Pancreas (tissue), 10 donors: ENCODE data around the gene ABCB11. TPM values are rescaled to one million over a fixed set of nuclear protein-coding genes. Genes with fewer than 3 reads are reported as not detected.

Experiments
- ATAC-seq, 4 donors: fragments of 200-7000 bp; cut with Tn5 transposase; one replicate each; pipeline versions ENCODE4 v1.8.0 to v1.9.1; 2020; ENCODE audit warnings: mild to moderate bottlenecking in 4 of 4, moderate library complexity in 4 of 4
- DNase-seq, 6 donors: peaks; one replicate each; pipeline ENCODE4 v3.0.0-alpha.2; 2020
- FAIRE-seq: peaks from 2 replicates; lab custom pipeline; 2012; peaks lifted over from hg19 to GRCh38; lab: Jason Lieb, UNC
- H3K27ac ChIP-seq, 4 donors: fragments of 200-600 bp; sonication (generic); 1 replicate in 3 of 4; 2 replicates in 1 of 4; pipeline versions ENCODE4 v1.5.0 to v1.8.0; 2020
- H3K27me3 ChIP-seq, 4 donors: fragments of 200-600 bp; one replicate each; pipeline ENCODE4 v1.8.0; 2021
- H3K36me3 ChIP-seq, 3 donors: fragments of 200-600 bp; sonication (generic) in 1 of 3; one replicate each; pipeline versions ENCODE4 v1.5.0 to v1.8.0; 2020 to 2021
- H3K4me1 ChIP-seq, 3 donors: fragments of 200-600 bp; one replicate each; pipeline ENCODE4 v1.8.0; 2021
- H3K4me3 ChIP-seq, 4 donors: fragments of 200-600 bp; sonication (generic) in 2 of 4; one replicate each; pipeline versions ENCODE4 v1.5.0 to v1.8.0; 2020 to 2021
- H3K9me3 ChIP-seq, 4 donors: fragments of 200-600 bp; one replicate each; pipeline ENCODE4 v1.8.0; 2021
- CTCF ChIP-seq, 4 donors: fragments of 200-600 bp; sonication (generic) in 3 of 4; IDR thresholded peaks; one replicate each; pipeline versions ENCODE4 v1.5.0 to v1.8.0; 2021; ENCODE audit warnings: antibody characterized with exemption in 4 of 4
- WGBS, 2 donors: extraction: QIAGEN DNeasy Blood & Tissue Kit; methylation state at CpG; one replicate each; pipeline ENCODE4 v1.1.7; 2013; 5-methylcytosine and 5-hydroxymethylcytosine counted together
- intact Hi-C, 3 donors: fragments of 100-400 bp; cut with DNase I; formaldehyde crosslinking; loops; one replicate each; pipeline versions ENCODE4 v1.11.1 to v1.14.2; 2022
- polyA plus RNA-seq, 2 donors: library from polyadenylated mRNA; stranded (reverse); fragments of 200-250 nt; gene quantifications; one replicate each; pipeline ENCODE4 v1.2.3, GENCODE V29; 2013
- total RNA-seq, 6 donors: library from RNA; stranded (reverse); fragmentation: NEBNext Ultra II Directional in 4 of 6; extraction: Animal tissue kit (Norgen Biotek cat#: 25700) in 4 of 6; gene quantifications; one replicate each; pipeline versions ENCODE4 v1.2.1 to v1.2.4, GENCODE V29; 2021 to 2023
- donor health status: healthy with polysubstance abuse.
- donor health status: DM: no; HTN: no; CAD: no; lungs with moderate emphysema.
- donor health status: DM: no; HTN: no; CAD: no.
- donor health status: control.
- donor health status: control.
- donor health status: Bipolar disorder and iron deficiency.
- donor health status: DM: yes; HTN: yes; CAD: no.
- donor health status: DM: no; HTN: no; CAD: no.
- donor health status: DM: no; HTN: no; CAD: no.
- donor health status: DM: yes; HTN: yes; CAD: no.

ABCB11 gene
- total and polyA plus RNA-seq, 8 donors = 0.02 to 0.12 (median 0.04) TPM; not detected in 2

GRCh38 chr2:168970711-168971233 lies 60.4 kb downstream of the ABCB11 start:
- intact Hi-C loops = no loop called here
- H3K36me3 ChIP-seq = no peaks in the 10 kb centered on the region
- H3K4me3 ChIP-seq = no peak overlapping the region
- FAIRE-seq (no peak), ATAC-seq (no peak), DNase-seq (no peak)
- no peak for TF ChIP-seq CTCF (IDR thresholded peaks at IDR 0.05)
- peak overlapping the region in 1 of 4 donors; percentile 33 for H3K27ac ChIP-seq
- H3K4me1 ChIP-seq = no peaks in the 10 kb centered on the region
- no peaks in the 10 kb centered on the region for H3K27me3 ChIP-seq
- no peaks in the 10 kb centered on the region for H3K9me3 ChIP-seq

- WGBS, 2 donors = 88% methylated on average over 2 of the region's 2 CpGs
- H3K4me1 ChIP-seq = no peaks in the 10 kb centered on the region
- no peak for TF ChIP-seq CTCF (IDR thresholded peaks at IDR 0.05)
- no peak overlapping the region for H3K4me3 ChIP-seq
- no peaks in the 10 kb centered on the region for H3K27me3 ChIP-seq
- ATAC-seq (no peak), DNase-seq (no peak), FAIRE-seq (no peak)
- no peaks in the 10 kb centered on the region for H3K36me3 ChIP-seq
- H3K27ac ChIP-seq = no peak overlapping the region
- intact Hi-C loops = loop anchor here in 1 of 3 donors (10.0 kb wide), 1 partner anchor 175 kb away; no protein-coding TSS in a partner anchor
- H3K9me3 ChIP-seq = no peaks in the 10 kb centered on the region
Measured at GRCh38 chr2:168969865-168970264, 61.3 kb downstream of the ABCB11 start.

GRCh38 chr2:168968342-168968741 lies 62.8 kb downstream of the ABCB11 start:
- DNase-seq = no peak
- no peak for ATAC-seq
- Histone ChIP-seq H3K27ac (no peak overlapping the region), H3K9me3 (no peaks in the 10 kb centered on the region), H3K27me3 (no peaks in the 10 kb centered on the region), H3K4me3 (no peak overlapping the region), H3K4me1 (no peaks in the 10 kb centered on the region), H3K36me3 (no peaks in the 10 kb centered on the region)
- FAIRE-seq = no peak
- WGBS, 2 donors = 73 to 86% methylated on average over 2 of the region's 2 CpGs
- intact Hi-C loops = loop anchor here in 1 of 3 donors (10.0 kb wide), 1 partner anchor 176 kb away; no protein-coding TSS in a partner anchor
- no peak for TF ChIP-seq CTCF (IDR thresholded peaks at IDR 0.05)

- H3K9me3 ChIP-seq = no peaks in the 10 kb centered on the region
- DNase-seq (no peak), ATAC-seq (peak in 1 of 4 donors; percentile 21), FAIRE-seq (no peak)
- no peaks in the 10 kb centered on the region for H3K36me3 ChIP-seq
- intact Hi-C loops = loop anchor here in 1 of 3 donors (10.0 kb wide), 1 partner anchor 180 kb away; no protein-coding TSS in a partner anchor
- no peaks in the 10 kb centered on the region for H3K27me3 ChIP-seq
- no peak for TF ChIP-seq CTCF (IDR thresholded peaks at IDR 0.05)
- 69 to 78% methylated on average over 3 of the region's 3 CpGs for WGBS, 2 donors
- H3K27ac ChIP-seq = no peak overlapping the region
- H3K4me1 ChIP-seq = no peaks in the 10 kb centered on the region
- no peak overlapping the region for H3K4me3 ChIP-seq
Measured at GRCh38 chr2:168964251-168964807, 66.8 kb downstream of the ABCB11 start.

GRCh38 chr2:168962636-168963035 lies 68.5 kb downstream of the ABCB11 start:
- ATAC-seq (no peak), FAIRE-seq (no peak), DNase-seq (no peak)
- Histone ChIP-seq H3K36me3 (no peaks in the 10 kb centered on the region), H3K27ac (no peak overlapping the region), H3K9me3 (no peaks in the 10 kb centered on the region), H3K4me3 (no peak overlapping the region), H3K4me1 (no peaks in the 10 kb centered on the region), H3K27me3 (no peaks in the 10 kb centered on the region)
- no peak for TF ChIP-seq CTCF (IDR thresholded peaks at IDR 0.05)
- 67 to 77% methylated on average over 1 of the region's 1 CpG for WGBS, 2 donors
- intact Hi-C loops = loop anchor here in 1 of 3 donors (10.0 kb wide), 1 partner anchor 182 kb away; no protein-coding TSS in a partner anchor
